PC-9 (cell line): Measurements from ENCODE around the gene SORCS2.

Experiments
- EZH2 ChIP-seq: fragments of 200-600 bp; sonication (generic); IDR thresholded peaks from 2 replicates; pipeline ENCODE4 v1.8.0; 2017; ENCODE audit warnings: antibody characterized with exemption, low read depth
- TF ChIP-seq, protein P1 (sequence below): fragments of 200-600 bp; sonication (generic); conservative IDR thresholded peaks from 2 replicates; pipeline ENCODE4 v1.6.1; 2017; ENCODE audit warnings: mixed run types, antibody characterized with exemption, mild to moderate bottlenecking, moderate library complexity

DNA sequence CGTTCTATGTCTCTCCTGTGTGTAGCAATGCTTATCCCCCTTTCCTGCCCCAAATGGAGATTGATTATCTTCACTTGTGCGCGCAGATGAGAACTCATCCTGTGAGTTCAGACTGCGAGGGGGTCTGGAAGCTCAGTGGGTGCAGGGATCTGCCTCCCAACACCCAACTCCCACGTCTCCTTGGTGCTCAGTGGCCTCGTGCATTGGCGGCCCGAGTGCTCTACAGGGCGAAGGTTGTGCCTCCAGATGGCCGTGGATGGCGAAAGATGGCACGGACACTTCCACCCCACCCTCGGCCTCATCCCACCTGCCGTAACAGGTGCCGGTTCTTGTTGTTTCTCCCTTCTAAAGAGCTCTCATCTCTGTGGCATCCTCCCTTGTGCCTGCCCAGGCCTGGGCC lies 45.1 kb upstream of the SORCS2 start:
- TF ChIP-seq, protein P1, sequence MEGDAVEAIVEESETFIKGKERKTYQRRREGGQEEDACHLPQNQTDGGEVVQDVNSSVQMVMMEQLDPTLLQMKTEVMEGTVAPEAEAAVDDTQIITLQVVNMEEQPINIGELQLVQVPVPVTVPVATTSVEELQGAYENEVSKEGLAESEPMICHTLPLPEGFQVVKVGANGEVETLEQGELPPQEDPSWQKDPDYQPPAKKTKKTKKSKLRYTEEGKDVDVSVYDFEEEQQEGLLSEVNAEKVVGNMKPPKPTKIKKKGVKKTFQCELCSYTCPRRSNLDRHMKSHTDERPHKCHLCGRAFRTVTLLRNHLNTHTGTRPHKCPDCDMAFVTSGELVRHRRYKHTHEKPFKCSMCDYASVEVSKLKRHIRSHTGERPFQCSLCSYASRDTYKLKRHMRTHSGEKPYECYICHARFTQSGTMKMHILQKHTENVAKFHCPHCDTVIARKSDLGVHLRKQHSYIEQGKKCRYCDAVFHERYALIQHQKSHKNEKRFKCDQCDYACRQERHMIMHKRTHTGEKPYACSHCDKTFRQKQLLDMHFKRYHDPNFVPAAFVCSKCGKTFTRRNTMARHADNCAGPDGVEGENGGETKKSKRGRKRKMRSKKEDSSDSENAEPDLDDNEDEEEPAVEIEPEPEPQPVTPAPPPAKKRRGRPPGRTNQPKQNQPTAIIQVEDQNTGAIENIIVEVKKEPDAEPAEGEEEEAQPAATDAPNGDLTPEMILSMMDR: no peak
- TF ChIP-seq EZH2: no peak
